Measurements from ENCODE around the gene FRAS1. TPM values are rescaled to one million over a fixed set of nuclear protein-coding genes. Genes with fewer than 3 reads are reported as not detected.

The FRAS1 gene
- total and polyA plus RNA-seq, 2 of the 8 experiments (the other 6 are each of a cell fraction or from before 2014, with no cell fraction given) = 38.5 to 109 TPM

GRCh38 chr4:78345237-78345636 lies 288.1 kb downstream of the FRAS1 start (continued):
- TF ChIP-seq SIN3A (conservative IDR thresholded peaks at IDR 0.05 in 1 of 2, IDR thresholded peaks at IDR 0.05 in 1 of 2; ENCODE audit: low read depth in 1 of 2, low read length in 2 of 2) (no peak), SIRT6 (IDR thresholded peaks at IDR 0.05; ENCODE audit: low read length) (no peak), SUZ12 (IDR thresholded peaks at IDR 0.05; ENCODE audit: low read length) (no peak)

Data from H1 (cell line).